C1 segment of cervical spinal cord (tissue), 14 donors: ENCODE measurements around the gene CHST8.
A peak's percentile ranks its signal among the peaks of the same experiment; 100 is the strongest.

Source experiments
- DNase-seq, 14 donors: peaks; one replicate each; lab custom pipeline; 2025; lab: John Stamatoyannopoulos, UW

The CHST8 gene

GRCh38 chr19:33734913-33735312, 113.2 kb downstream of the CHST8 start:
- peak in 9 of 14 donors; percentile 1 to 60 (median 34) for DNase-seq

DNA sequence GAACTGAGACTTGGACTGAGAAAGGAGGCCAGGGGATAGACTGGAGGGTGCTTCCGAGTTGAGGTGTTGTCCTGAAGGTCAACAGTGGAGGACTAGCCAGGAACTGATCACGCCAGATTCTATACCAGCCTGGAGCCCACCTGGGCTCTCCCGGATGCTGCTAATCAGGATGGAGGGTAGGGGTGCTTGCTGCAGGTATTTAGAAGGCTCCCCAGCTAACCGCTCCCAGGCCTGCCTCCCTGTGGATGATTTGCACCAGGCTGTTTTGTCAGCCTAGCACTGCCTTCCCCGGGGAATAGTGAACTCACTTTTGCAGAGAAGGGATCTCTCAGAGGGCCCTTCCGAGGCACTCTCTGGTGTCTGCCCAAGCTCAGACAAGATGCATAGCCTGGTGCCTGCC, 114.4 kb downstream of the CHST8 start:
- DNase-seq: no peak

- no peak for DNase-seq
Observed at GRCh38 chr19:33736787-33737186, 115.0 kb downstream of the CHST8 start.

GRCh38 chr19:33737681-33738371, 116.1 kb downstream of the CHST8 start:
- DNase-seq: no peak

DNA sequence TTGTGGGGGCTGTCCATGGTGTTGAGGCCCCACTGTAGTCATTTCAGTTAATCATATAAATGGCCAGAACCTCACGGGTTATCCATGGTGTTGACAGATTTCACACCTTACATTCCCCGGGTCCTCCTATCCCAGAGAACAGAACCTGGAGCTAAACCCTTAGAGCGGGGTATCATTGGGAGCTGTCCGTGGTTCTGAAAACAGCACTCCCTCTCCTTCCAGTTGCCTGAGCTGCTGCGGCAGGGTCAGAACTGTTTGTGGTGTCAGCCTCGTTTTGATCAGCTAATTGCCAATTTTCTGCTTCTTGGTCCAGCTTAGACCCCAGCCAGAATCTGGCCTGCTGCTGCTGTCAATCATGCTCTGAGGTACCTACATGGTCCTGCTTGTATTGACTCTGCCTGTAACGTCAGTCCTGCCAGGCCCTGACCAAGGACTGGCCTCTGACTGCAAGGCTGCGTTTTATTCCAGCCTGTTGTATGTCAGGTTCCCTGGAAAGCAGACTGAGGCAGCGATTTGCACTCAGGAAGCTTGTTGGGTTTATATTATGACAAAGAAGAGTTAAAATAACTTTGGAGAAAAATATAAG, 119.2 kb downstream of the CHST8 start:
- DNase-seq: peak in 2 of 14 donors; percentile 0 to 3

DNA sequence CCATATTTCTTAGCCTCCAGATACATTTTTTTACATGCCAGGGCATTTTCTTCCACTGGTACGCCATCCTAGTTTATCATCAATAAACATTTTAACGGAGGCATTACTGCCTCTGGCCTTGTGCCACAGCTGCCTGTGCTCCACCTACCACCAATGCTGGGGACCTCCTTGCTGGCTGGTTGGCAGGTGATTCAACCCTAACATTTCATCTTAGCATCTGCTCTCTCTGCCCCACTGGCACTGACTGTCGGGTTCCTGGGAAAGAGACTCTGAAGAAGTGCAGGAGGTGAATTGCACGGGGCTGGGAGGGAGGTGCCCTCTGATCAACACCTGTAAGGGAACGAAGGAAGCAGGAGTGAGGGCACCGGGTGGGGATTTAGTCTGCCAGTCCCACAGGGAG, 123.5 kb downstream of the CHST8 start:
- DNase-seq: no peak

DNA sequence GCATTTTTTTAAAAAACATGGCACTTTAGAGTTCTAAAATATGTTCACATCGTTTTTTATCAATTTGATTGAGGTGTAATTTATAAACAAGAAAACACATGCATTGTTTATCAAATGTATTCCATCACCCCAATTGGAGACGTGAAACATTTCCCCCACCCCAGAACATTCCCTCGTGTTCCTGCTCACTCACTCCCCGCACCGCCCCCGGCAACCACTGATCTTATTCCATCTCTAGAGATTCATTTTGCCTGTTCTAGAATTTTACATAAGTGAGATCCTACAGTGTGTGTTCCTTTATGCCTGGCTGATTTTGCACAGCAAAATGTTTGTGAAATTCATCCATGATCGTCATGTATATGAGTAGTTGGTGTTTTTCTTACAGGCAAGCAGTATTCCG, 124.4 kb downstream of the CHST8 start:
- DNase-seq: no peak

GRCh38 chr19:33747273-33747672, 125.5 kb downstream of the CHST8 start:
- DNase-seq: no peak

DNA sequence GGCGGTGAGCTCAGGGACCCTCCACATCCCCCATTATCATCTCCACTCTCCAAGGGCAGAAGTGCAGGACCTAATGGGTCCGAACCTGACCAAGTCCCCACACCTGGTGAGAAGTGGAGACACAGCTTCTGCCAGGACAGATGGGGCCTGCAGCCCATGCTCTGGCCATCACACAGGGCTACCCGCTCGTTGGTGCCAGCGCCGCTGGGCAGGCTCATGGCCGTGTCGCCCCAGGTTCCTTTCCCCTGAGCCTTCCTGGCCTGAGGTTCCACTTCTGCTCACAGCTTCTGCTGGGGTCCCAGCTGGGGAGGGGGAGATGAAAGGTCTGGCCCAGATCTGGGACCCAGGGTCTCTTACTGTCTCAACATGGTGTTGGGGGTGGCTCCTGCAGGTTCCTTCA, 126.5 kb downstream of the CHST8 start:
- DNase-seq: no peak

DNA sequence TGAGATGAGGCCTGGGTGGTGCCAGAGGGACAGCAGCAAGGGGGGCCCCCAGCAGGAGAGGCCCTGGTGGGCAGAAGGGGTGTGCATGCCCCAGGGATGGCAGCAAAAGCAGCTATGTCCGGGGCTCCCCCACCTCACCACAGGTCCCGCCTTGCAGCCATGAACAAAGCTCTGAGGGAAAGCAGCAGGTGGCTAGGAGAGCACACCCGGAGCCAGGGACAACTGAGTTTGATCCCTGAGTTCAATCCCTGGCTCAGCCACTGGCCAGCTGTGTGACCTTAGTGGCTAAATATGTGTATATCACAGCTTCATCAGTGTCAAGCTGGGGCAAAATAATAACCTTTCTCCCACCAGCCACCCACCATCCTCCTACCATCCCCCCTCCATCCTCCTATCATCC, 127.3 kb downstream of the CHST8 start:
- no peak for DNase-seq

- DNase-seq: no peak
Observed at GRCh38 chr19:33749619-33750175, 127.9 kb downstream of the CHST8 start.

DNA sequence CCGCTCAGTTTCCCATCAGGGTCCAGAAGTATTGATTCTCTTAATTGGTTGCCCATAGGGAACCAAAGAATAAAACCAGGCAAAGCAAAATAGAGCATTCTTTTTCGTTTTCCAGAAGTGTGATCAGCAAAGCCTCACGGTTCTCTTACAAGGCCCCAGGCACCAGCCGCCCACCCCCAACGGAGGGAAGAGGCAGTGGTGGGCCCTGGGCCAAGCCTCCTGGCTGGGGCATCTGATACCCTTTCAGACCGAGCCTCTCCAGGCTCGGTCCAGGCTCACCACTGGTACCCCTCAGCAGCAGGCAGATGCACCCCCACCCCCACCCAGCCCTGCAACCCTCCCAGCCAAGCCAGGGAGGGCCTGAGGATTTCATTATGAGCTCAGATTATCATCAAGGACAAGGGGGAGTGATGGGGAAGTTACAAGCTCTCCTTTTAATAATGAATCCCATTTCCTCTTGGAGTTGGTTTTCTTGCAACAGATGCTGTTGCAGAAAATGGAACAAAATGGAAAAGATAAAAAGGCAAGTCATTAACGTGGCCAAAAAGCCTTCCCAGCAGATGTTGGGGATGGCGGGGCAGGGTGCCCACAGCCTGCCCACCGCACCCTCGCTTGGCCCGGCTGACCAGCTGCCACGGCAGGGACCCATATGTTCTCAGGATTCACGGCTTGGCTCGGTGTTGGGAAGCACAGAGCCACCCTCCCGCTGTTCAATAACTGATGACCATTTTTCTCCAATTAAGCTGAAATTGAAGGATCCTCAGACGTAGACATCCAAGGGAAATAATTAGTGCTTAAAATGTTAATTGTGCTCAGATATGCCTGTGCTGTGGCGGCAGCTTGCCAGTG, 129.1 kb downstream of the CHST8 start:
- DNase-seq: peak in 1 of 14 donors; percentile 38

GRCh38 chr19:33751436-33751770, 129.7 kb downstream of the CHST8 start:
- no peak for DNase-seq

- DNase-seq: no peak
Observed at GRCh38 chr19:33752018-33752800, 130.5 kb downstream of the CHST8 start.

DNA sequence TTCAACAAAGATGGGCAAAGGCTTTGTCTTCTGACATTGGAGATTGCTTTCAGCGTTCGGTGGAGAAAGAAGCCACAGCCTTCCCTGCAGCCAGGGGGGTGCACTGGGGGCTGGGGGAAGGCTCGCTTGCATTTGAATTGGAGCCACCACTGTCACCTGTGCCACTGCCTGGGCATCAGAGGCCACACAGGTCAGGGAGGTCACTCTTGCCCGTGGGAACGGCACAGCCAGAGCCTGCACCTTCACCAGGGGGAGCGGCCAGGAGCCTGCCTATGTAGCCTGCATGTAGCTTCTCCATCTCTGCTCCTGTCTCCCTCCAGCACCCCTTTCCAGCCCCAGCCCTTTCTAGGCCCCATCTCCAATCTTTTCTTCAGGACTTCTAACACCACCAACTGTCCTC, 131.2 kb downstream of the CHST8 start:
- no peak for DNase-seq

GRCh38 chr19:33754361-33754760, 132.6 kb downstream of the CHST8 start:
- no peak for DNase-seq

DNA sequence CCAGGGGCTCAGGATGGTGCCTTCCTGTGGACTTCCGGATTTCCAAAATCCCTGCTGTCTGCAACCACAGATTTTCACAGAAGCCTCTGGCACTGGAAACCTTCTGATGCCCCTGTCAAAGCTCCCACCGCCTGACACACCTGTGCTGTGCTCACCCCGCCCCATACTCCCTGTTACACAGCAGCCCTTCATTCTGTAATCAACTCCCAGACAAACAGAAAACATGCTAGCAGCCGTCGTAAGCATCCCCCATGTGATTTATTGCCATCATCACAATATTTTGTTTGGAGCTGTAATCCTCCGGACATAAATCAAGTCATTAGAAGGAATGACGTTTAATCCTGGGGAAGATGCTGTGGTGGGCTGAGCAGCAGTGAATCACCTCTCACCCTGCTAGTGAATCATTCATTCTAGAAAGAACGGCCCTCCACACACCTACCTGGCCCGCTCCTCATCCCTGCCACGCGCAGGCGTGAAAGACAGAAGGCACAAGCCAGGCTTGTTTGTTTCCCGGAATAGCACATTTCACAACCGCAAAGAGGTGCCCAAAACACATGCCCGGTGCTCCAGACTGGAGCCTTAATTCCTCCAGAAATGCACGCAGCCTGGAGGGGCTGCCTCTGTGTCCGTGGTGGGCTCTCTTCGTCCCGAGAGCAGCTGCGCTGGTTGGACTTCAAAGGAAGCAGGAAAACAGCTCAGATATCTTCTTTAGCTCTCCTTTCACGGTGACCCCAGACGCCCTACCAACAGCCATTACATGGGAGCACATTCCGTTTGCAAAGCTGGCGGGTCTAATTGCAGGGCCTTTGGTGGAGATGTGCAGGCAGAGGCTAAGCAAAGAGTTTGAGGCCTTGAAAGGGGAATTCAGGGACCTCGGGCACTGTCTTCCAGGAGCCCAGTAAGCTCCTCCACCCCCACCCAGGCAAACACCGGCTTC, 133.6 kb downstream of the CHST8 start:
- peak in 1 of 14 donors; percentile 35 for DNase-seq

DNA sequence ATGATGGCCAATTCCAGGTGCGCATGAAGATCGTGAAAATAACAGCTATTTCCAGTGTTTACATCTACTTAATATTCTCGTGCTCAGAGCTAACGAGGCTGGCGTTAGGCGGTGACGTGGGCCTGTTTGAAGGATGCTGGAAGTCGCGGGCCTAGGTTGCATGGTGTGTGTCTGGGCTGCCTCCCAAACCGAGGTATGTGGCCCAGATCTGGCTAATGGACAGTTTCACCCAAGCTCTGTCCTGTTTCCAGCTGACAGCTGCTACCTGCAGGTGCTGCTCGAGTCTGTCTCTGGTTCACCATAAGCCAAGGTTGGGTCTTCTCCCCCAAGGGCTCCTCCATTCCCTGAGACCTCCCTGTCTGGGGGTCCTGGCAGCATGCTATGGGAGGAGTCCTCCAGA, 134.4 kb downstream of the CHST8 start:
- DNase-seq: peak in 1 of 14 donors; percentile 63

- peak in 5 of 14 donors; percentile 3 to 49 (median 10) for DNase-seq
Observed at GRCh38 chr19:33758541-33759013, 136.8 kb downstream of the CHST8 start.

DNA sequence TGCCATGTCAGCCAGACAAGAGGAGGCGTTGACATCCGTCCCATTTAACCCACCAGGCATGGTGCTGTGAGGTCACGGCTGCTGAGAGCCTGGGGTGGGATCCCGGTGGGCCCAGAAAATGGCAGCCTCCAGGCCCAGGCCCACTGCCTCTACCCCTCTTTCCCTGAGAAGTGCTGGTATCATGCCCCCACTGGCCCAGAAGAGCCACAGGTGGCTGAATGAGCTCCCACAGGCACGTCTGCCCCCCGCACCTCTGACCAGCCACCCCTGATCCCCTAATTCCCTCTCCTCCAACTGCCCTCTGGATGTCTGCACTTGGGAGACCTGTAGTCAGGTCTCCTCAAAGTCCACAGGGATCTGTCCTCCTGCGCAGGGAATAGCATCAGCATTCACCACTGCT, 137.6 kb downstream of the CHST8 start:
- no peak for DNase-seq
